IPS-11a (cell line): ENCODE measurements around the gene CYSLTR2.
"Not testable (repeated sequence)": the region's sequence is repeated elsewhere in the genome, so short reads cannot be mapped to it uniquely, and the experiment has no call there.

Experiments
- H3K4me3 ChIP-seq: one replicate; pipeline ENCODE4 v1.5.1; 2013; ENCODE audit warnings: low read depth, low read length, control low read depth

Gene CYSLTR2

DNA sequence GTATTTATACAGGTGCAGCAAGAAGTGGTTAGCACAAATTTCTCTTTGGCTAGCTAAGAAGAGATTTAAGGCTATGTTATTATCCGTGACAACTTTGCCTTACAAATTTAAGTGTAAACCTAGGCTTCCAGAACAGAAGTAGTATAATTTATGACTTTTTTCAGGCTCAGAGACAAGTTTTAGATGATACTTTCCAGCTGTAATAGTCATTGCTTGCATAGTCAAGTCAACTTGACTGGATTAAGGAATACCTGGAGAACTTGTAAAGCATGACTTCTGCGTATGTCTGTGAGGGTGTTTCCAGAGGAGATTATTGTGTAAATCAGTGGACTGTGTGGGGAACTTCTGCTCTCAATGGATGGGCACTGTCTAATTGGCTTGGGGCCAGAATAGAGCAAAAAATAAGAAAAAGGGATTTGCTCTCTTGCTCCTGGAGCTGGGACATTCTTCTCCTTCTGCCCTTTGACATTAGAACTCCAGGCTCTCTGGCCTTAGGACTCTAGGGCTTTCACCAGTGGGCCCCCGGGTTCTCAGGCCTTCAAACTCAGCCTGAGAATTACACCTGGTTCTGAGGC, 33.0 kb downstream of the CYSLTR2 start:
- H3K4me3 ChIP-seq: no peak overlapping the region

DNA sequence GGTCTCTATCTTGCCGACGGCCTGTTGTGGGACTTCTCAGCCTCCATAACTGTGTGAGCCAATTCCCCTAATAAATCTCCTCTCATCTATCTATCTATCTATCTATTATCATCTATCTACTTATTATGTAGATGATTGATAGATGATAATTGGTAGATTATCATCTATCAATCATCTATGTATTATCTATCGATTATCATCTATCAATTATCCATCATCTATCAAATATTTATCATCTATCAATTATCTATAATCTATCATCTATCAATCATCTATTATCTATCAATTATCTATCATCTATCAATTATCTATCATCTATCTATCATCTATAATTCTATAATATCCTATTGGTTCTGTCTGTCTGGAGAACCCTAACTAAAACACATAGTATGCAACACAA, 33.5 kb downstream of the CYSLTR2 start:
- no peak overlapping the region for H3K4me3 ChIP-seq

DNA sequence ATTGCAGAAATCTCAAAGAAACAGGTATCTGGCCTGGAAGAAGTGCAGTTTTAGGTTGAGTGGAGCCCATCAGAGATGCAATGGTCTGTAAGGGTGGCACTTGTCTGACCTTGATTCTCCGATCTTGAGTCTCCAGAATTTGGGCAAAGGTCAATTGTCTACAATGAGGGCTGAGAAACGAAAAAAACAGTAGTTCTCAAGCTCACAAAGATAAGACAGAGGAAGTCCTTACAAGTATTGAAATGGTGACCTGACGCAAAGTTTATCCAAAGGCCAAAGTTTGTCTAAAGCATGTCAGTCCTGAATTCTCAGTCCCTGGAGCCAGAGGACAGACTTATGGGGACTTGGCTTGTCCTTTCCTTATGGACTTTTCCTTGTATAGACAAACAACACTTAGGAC, 40.3 kb downstream of the CYSLTR2 start:
- H3K4me3 ChIP-seq: no peak overlapping the region

DNA sequence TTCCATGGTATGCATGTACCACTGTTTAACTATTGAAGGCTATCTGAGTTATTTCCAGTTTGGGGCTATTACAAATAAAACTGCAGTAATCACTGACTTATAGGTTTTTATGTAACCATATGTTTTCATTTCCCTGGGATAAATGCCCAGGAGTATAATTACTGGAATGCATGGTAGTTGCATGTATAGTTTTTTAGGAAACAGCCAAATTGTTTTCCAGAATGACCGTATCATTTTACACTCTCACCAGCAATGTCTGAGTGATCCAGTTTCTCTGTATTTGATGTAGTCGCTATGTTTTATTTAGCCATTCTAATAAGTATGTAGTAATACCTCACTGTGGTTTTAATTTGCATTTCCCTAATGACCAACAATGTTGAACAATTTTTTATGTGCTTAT, 42.0 kb downstream of the CYSLTR2 start:
- no peak overlapping the region for H3K4me3 ChIP-seq

DNA sequence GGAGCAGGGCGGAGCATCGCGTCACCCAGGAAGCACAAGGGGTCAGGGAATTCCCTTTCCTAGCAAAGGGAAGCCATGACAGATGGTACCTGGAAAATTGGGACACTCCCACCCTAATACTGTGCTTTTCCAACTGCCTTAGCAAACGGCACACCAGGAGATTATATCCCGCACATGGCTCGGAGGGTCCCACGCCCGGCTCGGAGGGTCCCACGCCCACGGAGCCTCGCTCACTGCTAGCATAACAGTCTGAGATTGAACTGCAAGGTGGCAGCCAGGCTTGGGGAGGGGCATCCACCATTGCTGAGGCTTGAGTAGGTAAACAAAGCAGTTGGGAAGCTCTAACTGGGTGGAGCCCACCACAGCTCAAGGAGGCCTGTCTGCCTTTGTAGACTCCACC, 42.9 kb downstream of the CYSLTR2 start:
- H3K4me3 ChIP-seq: not testable (repeated sequence)

DNA sequence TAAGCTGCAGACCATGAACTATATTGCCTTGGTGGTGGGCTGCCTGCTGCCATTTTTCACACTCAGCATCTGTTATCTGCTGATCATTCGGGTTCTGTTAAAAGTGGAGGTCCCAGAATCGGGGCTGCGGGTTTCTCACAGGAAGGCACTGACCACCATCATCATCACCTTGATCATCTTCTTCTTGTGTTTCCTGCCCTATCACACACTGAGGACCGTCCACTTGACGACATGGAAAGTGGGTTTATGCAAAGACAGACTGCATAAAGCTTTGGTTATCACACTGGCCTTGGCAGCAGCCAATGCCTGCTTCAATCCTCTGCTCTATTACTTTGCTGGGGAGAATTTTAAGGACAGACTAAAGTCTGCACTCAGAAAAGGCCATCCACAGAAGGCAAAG, 53.7 kb downstream of the CYSLTR2 start:
- no peak overlapping the region for H3K4me3 ChIP-seq

DNA sequence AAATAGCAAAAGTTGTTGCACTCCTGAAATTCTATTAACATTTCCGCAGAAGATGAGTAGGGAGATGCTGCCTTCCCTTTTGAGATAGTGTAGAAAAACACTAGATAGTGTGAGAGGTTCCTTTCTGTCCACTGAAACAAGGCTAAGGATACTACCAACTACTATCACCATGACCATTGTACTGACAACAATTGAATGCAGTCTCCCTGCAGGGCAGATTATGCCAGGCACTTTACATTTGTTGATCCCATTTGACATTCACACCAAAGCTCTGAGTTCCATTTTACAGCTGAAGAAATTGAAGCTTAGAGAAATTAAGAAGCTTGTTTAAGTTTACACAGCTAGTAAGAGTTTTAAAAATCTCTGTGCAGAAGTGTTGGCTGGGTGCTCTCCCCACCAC, 55.0 kb downstream of the CYSLTR2 start:
- no peak overlapping the region for H3K4me3 ChIP-seq

DNA sequence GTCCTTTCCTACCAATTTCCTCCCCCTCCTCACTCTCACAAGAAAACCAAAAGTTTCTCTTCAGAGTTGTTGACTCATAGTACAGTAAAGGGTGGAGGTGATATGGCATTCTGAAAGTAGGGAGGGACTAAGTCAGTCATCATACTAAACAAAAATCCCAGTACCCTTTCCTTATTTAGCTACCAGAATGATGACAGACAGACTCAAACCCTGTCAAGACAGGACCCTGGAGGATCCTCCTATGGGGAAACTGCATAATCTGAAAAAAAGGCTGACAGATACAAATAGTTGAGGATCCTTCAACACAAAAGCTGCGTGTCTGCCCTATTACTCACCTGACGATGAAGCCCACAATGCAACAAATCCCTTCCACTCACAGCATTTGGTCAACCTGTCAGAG, 55.5 kb downstream of the CYSLTR2 start:
- H3K4me3 ChIP-seq: no peak overlapping the region

DNA sequence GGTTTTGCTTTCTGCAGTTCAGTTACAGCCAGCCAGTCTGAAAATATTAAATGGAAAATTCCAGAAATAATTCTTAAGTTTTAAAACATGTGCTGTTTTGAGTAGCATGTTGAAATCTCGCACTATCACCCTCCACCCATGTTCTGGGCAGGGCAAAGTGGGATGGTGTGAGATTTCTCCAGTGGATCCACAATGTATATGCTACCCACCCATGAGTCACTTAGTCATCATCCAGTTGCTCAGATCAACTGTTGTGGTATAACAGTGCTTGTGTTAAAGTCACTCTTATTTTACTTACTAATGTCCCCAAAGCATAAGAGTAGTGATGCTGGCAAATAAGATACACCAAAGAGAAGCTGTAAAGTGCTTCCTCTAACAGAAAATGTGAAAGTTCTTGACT, 56.4 kb downstream of the CYSLTR2 start:
- H3K4me3 ChIP-seq: no peak overlapping the region

DNA sequence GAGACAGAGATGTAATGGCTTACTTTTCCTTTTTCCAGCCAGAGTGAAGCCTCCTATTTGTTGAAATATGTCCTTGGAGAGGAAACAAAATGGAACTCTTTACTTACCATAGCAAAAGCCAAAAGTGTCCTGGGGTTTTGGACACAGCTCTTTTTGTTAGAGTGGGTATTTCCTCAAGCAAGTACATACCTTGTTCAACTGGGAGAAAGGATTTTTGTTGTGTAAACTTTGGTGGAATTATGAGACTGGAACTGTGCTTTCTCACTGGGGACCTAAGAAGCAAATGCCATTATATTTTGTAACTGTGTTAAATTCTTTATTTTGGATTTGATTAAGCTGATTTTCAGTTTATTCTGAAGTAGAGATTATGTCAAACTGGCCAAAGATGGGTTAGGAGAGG, 58.4 kb downstream of the CYSLTR2 start:
- H3K4me3 ChIP-seq: no peak overlapping the region

DNA sequence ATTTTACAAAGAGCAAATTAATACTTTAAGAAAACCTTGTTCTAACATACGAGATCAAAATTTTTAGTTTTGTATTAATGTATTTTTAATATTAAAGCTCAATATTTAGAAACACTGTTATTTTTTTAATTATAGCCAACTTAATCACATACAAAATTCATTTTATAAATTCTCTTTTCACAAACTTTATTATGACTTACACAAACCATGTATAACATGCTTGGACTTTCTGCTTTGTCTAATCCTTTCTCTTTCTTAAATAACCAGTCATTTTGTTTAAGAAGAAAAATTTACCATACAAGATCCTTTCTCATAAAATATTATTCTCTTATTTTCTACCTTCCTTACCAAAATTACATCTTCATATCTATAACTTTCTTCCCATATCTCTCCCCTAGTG, 62.2 kb downstream of the CYSLTR2 start:
- no peak overlapping the region for H3K4me3 ChIP-seq

DNA sequence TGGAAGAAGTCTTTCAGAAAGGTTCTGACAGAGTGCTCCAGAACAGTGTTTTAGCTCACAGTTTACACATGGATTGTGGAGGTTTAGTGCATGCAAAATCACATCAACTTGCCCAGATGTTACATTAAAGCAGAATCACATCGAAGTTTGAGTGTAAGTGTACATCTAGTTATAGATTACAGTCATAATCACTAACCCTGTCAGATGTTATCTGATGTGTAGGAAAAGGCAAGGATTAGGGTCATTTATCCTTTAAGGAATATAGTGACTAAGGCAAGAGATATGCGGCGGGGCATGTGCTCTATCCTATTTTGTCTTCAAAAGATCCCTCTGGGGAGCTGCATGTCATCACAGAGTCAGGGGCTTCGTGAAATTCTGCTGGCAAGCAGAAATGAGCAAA, 66.9 kb downstream of the CYSLTR2 start:
- H3K4me3 ChIP-seq: no peak overlapping the region

DNA sequence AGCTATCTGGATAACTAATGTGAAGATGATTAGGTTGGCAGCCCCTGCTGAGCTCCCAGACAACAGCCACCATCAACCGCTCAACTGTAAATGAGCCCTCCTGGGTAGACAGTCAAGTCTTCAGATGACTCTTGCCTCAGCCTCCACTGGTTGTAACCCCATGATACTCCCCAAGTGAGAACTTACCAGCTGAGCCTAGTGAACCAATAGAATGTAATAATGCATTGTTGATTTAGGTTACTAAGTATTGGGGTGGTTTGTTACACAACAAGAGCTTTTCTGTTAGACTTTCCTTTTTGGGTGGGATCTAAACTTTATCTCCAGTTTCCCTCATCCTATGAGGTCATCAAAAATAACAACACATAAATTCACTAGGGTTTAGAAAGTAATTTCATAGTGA, 69.4 kb downstream of the CYSLTR2 start:
- no peak overlapping the region for H3K4me3 ChIP-seq

DNA sequence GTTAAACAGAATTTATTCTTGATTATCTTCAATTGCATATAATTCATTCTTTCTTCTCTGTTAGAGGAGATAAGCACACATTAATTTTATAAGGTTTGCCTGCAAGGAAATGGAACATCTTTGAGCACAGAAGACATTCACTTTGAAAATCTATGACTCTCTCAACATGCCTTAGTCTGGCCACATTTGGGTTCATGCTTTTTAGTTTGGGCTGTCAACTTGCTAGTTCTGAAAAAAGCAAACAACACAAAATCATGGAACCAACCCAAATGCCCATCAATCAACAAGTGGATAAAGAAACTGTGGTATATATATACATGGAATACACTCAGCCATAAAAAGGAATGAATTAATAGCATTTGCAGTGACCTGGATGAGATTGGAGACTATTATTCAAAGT, 71.5 kb downstream of the CYSLTR2 start:
- H3K4me3 ChIP-seq: no peak overlapping the region

DNA sequence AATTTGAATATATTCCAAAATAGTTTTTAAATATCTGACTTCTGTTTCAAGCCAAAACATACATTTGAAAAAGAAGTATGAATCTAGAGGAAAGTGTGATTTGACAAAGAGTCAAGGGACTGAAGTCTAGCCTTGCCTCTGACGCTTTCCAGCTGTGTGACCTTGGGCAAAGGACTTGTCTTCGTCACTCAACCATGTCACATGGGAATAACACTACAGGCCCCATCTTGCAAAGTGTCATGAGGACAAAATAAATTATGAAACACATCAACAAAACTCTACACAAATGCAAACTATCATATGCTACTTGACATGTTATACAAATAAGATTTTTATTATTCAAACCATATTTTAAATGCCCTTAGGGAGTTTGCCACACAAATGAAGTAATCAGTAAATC, 73.0 kb downstream of the CYSLTR2 start:
- no peak overlapping the region for H3K4me3 ChIP-seq

DNA sequence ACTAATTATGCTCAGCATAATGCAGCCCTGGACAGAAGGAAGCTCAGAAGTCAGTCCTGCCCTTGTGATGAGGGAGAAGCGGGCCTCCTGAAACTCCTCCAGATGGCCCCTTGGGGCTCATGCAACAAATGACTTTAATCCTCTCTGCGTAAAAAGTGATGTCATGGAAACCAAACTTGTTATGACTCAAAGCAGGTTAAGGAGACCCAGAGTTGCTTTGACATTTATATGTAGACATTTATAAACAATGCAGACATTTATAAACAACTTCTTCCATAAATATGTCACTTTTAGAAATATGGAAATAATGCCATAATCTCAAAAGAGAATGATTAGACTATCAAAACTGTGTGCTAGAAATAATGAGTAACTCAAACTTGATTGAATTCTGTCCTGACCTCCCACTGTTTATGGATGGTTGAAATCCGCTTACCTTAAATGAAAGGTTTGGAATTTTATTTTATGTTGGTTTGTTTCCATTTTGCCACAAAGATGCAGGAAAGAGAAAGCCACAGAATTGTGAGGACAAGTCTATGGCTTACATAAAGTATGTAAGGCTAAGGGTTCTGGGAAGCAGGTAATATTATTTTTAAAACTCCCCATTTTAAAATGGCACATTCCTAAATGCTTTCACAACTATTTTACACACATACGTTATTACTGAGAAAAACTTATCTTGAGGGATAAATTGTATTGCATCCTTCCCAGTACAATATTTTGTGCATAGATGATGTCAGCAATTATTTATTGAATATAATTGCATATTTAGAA, 73.7 kb downstream of the CYSLTR2 start:
- H3K4me3 ChIP-seq: no peak overlapping the region

DNA sequence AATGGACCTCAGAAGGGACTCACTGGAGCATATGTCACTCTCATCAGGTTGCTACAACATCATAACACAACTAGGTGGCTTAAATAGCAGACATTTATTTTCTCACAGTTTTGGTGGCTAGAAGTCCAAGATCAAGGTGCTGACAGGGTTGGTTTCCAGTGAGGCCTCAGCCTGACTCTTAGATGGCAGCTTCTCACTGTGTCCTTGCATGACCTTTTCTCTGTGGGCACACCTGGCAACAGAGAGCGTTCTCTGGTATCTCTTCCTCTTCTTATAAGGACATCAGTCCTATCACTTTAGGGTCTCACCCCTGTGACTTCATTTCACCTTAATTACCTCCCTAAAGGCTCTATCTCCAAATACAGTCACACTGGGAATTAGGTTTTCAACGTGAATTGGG, 74.5 kb downstream of the CYSLTR2 start:
- H3K4me3 ChIP-seq: no peak overlapping the region

DNA sequence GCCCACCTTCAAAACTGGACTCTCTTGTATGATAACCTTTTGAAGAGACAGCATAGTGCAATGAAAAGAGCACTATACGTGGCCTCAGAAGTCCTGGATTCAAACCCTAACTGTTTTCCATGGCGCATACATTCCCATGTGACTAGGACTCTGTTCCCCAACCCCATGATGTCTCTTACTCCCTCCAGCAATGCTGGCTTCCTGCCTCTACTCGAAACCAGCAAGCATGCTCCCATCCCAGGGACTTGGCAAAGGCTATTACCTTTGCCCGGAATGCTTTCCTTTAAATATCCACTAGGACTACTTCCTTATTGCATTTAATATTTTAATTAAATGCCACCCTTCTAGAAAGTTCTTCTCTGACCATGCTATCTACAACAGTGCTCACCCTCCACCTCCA, 75.1 kb downstream of the CYSLTR2 start:
- no peak overlapping the region for H3K4me3 ChIP-seq

DNA sequence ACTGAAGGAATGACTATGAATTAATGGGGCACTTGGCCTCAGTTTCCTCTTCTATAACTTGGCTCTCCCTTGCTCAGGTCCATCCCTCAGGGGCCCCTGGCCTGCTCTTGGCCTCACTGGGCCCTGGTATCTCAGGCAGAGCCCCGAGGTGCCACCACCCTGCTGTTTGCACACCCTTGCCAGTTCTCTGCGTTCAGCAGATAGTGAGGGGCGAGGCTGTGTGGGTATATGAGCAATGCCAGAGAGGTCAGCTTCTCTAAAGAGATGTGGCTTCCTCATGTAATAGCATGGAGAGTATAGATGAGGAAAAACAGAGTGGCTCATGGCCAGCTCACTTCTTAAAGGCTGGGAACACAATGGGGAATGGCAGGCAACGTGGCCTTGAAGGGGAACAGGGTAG, 76.1 kb downstream of the CYSLTR2 start:
- H3K4me3 ChIP-seq: no peak overlapping the region

DNA sequence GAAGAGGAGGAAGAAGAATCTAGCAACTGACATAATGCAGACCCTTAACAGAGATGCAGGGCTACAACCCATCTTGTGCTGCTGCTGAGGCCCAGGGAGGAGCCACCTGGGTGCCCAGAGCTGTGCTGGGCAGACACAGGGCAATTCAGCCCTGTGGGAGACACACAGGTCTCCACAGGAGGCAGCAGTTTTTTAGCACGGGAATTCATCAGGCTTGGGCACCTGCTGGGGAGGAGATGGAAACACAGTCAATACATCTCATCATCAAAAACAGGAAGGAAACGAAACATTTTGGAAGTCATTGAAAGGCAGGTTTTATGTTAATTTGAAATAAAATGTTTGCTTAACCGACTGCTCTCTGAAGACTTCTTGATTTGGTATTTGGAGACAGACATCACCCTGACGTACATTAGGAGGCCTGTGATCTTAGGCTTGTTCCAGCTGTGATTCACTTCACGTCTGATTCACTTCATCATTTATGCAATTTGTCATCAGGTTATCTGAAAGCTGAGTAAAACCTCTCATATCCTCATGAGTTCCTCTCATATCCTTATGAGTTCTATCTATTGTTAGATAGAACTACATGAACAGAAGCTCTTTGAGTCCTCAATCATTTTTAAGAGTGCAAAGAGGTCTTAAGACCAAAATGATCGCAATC, 77.4 kb downstream of the CYSLTR2 start:
- no peak overlapping the region for H3K4me3 ChIP-seq

DNA sequence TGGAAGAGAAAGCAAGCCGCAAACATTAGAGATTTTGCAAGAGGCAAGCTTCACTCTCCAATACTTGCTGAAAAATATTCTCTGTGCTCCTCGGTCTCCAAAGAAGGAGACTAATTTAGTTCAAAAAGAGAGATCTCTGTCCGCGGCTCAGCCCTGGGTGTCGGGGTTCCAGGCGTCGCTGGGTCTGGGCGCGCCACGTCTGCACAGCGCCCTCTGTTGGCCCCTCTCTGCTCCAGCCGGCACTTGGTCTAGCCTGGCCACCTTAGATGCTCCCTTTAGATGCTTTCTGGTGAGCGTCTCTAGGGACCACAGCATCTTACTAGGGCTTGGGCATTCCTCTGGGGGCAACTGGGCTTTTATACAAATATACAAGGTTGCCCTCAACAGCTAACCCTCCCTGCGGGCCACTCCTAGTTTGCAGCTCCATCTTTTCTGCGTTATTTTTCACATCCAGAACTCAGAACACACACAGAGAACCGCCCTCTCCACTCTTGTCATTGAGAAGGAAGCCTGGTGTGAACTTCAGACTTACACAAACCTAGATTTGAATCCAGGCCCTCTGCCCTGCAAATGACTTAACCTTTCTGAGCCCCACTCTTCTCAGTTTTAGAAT, 78.3 kb downstream of the CYSLTR2 start:
- no peak overlapping the region for H3K4me3 ChIP-seq

DNA sequence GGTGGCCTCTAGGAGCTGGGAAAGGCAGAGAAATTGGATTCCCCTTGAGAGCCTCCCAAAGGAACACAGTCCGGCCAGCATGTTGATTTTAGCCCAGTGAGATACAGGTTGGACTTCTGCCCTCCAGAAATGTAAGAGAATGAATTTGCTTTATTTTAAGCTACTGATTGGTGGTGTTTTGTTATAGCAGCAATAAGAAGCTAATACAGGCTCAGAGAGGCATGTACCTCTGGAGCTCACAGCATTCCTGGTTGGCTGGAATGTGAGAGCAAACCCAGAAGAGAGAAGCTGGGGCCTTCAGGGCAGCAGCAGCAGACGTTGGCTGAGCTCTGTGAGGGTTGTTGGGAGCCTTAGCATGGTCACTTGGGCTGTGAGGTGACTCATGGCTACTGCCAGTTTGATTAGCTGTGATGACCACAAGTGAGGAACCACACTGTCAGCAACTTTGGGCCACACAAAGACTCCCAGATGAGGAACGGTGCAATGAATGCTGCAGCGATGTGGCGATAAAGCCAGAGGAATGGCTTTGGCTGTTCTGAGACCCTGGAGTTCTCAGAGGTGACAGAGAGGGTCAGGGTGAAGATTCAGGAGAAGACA, 80.1 kb downstream of the CYSLTR2 start:
- H3K4me3 ChIP-seq: no peak overlapping the region
